Measurements from ENCODE around the gene HAAO.
"Not testable (repeated sequence)": the region's sequence is repeated elsewhere in the genome, so short reads cannot be mapped to it uniquely, and the experiment has no call there.

Gene HAAO

DNA sequence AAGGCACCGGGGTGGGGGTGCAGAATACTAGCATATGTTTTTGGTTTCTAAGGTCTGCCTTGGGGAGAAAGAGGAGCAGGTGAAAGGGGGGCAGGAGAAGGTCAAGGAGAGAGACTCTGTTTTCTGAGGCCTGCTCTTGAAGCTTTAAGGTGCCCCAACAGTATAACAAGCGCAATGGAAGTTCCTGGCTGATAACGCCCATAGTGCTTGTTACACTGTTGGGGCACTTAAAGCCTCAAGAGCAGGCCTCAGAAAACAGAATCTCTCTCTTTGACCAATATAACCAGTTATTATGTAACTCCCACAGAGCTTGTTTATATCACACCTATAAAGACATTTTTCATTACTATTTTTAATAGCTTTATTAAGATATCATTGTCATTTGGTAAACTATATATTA is 45.0 kb downstream of the HAAO start:
- DNase-seq (ENCODE audit: low read depth in 3 of 3): no peak

DNA sequence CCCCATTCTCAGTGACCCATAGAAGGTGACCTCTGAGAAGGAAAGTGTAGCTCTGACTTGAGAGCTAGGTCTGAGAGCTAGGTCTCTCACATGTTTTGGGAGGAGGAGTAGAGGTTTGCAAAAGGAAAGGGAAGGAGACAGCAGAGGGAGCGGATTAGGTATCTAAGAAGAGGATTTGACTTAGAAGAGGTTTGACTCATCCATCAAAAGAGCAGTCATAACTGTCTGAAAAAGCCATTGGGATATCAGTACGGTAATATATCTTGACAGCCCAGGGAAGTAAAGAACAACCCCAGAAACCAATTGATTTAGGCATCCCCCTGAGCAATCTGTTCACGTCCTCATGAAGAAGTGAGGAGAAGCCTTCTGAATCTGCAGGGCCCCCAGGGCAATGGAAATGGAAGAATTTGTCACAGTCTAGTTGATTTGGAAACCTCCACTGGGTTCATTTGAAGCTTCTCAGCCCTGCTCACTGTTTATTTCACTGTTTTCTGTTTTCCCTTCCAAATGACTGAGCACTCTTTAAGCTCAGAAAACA is 47.8 kb downstream of the HAAO start:
- no peak for DNase-seq (ENCODE audit: low read depth in 3 of 3)

DNA sequence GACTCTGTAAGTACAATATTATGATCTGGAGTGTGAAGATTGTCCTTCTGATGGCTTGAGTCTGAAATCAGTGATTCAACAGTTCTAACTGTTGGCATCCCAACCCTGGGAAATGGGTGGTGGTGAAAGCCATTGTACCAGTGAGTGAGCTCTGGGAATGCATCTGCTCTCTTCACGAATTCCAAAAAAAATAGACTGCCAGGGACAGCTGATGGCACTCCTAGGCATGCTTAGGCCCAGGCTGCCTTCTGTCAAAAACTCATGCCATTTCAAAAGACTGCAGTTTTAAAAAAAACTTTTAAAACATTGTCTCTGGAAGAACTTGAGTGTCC is 48.8 kb downstream of the HAAO start:
- DNase-seq (ENCODE audit: low read depth in 3 of 3): no peak

- DNase-seq (ENCODE audit: low read depth in 3 of 3): no peak
Observed at GRCh38 chr2:42742740-42743658, 49.4 kb downstream of the HAAO start.

- no peak for DNase-seq (ENCODE audit: low read depth in 3 of 3)
Observed at GRCh38 chr2:42741140-42741539, 51.2 kb downstream of the HAAO start.

- no peak for DNase-seq (ENCODE audit: low read depth in 3 of 3)
Observed at GRCh38 chr2:42736598-42737322, 55.6 kb downstream of the HAAO start.

GRCh38 chr2:42733852-42734251 is 58.5 kb downstream of the HAAO start:
- DNase-seq (ENCODE audit: low read depth in 3 of 3): no peak

DNA sequence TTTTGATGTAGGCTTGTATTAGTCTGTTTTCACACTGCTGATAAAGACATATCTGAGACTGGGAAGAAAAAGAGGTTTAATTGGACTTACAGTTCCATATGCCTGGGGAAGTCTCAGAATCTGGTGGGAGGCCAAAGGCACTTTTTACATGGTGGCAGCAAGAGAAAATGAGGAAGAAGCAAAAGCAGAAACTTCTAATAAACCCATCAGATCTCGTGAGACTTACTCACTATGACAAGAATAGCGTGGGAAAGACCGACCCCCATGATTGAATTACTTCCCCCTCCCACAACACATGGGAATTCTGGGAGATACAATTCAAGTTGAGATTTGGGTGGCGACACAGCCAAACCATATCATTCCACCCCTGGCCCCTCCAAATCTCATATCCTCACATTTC is 61.1 kb downstream of the HAAO start:
- DNase-seq (ENCODE audit: low read depth in 3 of 3): not testable (repeated sequence)

DNA sequence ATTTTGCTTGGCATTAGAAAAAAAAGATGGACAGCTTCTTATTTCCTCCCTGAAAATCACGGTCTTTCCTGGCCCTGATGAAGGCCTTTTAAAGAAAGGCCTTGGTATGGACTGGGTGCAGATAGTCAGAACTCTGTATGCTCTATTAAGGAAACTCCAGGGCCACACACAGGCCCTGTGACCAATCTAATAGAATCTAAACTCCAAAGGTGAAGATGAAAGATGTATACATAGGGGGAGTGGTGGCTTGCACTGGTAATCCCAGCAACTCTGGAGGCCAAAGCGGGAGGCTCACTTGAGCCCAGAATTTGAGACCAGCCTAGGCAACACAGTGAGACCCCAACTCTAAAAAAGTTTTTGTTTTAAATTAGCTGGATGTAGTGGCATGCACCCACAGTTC is 65.7 kb downstream of the HAAO start:
- no peak for DNase-seq (ENCODE audit: low read depth in 3 of 3)

- no peak for DNase-seq (ENCODE audit: low read depth in 3 of 3)
Observed at GRCh38 chr2:42725657-42726056, 66.7 kb downstream of the HAAO start.

DNA sequence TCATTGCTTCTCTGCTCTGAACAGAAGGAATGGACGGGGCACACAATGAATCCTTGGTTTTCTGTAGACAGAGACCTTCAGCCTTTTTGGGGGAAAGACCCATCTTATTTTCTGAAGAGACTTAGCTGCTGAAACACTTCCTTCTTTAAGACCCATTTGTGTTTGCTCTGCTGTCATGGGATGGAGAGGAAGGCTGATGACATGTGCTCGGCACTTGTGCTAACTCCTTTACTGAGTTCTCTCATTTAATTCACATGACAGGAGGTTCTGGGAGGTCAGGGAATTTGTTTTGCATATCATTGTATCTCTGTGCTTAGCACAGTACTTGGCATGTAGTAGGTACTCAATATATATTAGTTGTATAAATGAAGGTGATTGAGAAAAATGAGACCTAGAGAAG is 67.5 kb downstream of the HAAO start:
- no peak for DNase-seq (ENCODE audit: low read depth in 3 of 3)

- DNase-seq (ENCODE audit: low read depth in 3 of 3): no peak
Observed at GRCh38 chr2:42723465-42723864, 68.9 kb downstream of the HAAO start.

GRCh38 chr2:42722320-42723190 is 69.8 kb downstream of the HAAO start:
- DNase-seq (ENCODE audit: low read depth in 3 of 3): peak; percentile 4 to 20 (median 14)

- DNase-seq (ENCODE audit: low read depth in 3 of 3): no peak
Observed at GRCh38 chr2:42721898-42722297, 70.5 kb downstream of the HAAO start.

Data from stimulated activated CD4-positive, alpha-beta T cell treated with anti-CD3 and anti-CD28 coated beads, TNF-alpha, amount 100 ng/mL, for 48 hours (primary cell).